Fibroblast of peridontal ligament (primary cell): Measurements from ENCODE around the gene USP34.
"Not testable (repeated sequence)": the region's sequence is repeated elsewhere in the genome, so short reads cannot be mapped to it uniquely, and the experiment has no call there.

ENCODE experiments used
- DNase-seq: peaks from one replicate; pipeline ENCODE4 v3.0.0-alpha.2; 2010; ENCODE audit errors: extremely low read depth

USP34 gene

GRCh38 chr2:61185231-61185728 is 285.6 kb downstream of the USP34 start:
- no peak for DNase-seq

- no peak for DNase-seq
Measured at GRCh38 chr2:61184263-61184662, 286.6 kb downstream of the USP34 start.

- no peak for DNase-seq
Measured at GRCh38 chr2:61183795-61184194, 287.1 kb downstream of the USP34 start.

GRCh38 chr2:61182059-61182383 is 288.9 kb downstream of the USP34 start:
- DNase-seq: no peak

GRCh38 chr2:61181382-61182058 is 289.4 kb downstream of the USP34 start:
- DNase-seq: peak; percentile 67

GRCh38 chr2:61180686-61181085 is 290.2 kb downstream of the USP34 start:
- no peak for DNase-seq

GRCh38 chr2:61179701-61180639 is 290.9 kb downstream of the USP34 start:
- peak; percentile 76 for DNase-seq

GRCh38 chr2:61178603-61179545 is 292.0 kb downstream of the USP34 start:
- no peak for DNase-seq

GRCh38 chr2:61177727-61178549 is 292.9 kb downstream of the USP34 start:
- DNase-seq: peak; percentile 35

GRCh38 chr2:61176755-61177726 is 293.8 kb downstream of the USP34 start:
- DNase-seq: peak; percentile 87

GRCh38 chr2:61175036-61175435 is 295.9 kb downstream of the USP34 start:
- no peak for DNase-seq

GRCh38 chr2:61173116-61173515 is 297.8 kb downstream of the USP34 start:
- DNase-seq: no peak

GRCh38 chr2:61172671-61173070 is 298.2 kb downstream of the USP34 start:
- DNase-seq: no peak

GRCh38 chr2:61167579-61167978 is 303.3 kb downstream of the USP34 start:
- no peak for DNase-seq

- DNase-seq: no peak
Measured at GRCh38 chr2:61165946-61166345, 304.9 kb downstream of the USP34 start.

GRCh38 chr2:61165082-61165481 is 305.8 kb downstream of the USP34 start:
- DNase-seq: not testable (repeated sequence)

- DNase-seq: no peak
Measured at GRCh38 chr2:61162721-61163120, 308.2 kb downstream of the USP34 start.

- no peak for DNase-seq
Measured at GRCh38 chr2:61161888-61162287, 309.0 kb downstream of the USP34 start, which contains the start of gene C2orf74. Gene C2orf74, plus strand, starts transcription at chr2:61162188. Its CDS starts 327 bp downstream, at chr2:61162515.

GRCh38 chr2:61158356-61158955 is 312.4 kb downstream of the USP34 start:
- DNase-seq: no peak
